Epithelial cell of esophagus (primary cell): ENCODE measurements around the gene MAIP1.

ENCODE experiments used
- DNase-seq: peaks from one replicate; pipeline ENCODE4 v3.0.0; 2010; ENCODE audit warnings: low read depth
- H3K4me3 ChIP-seq: 2 replicates; pipeline ENCODE4 v1.5.1; 2011; ENCODE audit warnings: mild to moderate bottlenecking, low read length, control low read depth
- TF ChIP-seq, protein P1 (sequence below): IDR thresholded peaks from 2 replicates; pipeline ENCODE4 v1.5.1; 2011; ENCODE audit warnings: low read depth, mild to moderate bottlenecking, low read length, control low read depth, inconsistent platforms; ENCODE audit not compliant: insufficient read depth; ENCODE audit errors: missing control alignments

MAIP1 gene

DNA sequence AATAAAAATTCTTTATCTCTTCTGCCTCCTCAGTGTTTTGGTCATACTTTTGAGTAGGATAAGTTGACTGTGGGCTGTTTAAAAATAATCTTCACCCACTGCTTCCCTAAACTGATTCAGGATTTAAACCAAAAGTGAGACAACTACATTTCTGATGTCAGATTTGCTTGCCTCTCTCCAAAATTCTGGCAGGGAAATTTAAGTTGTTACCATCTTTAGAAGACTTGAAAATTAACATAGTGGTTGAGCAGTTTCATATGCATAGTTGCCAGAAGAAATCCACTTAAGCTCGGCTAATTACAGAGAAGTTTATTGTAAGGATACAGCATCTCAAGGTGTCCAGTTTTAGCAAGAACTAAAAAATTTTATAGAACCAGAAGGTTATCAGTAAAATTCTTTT lies 57.0 kb downstream of the MAIP1 start:
- no peak for DNase-seq
- TF ChIP-seq, protein P1, sequence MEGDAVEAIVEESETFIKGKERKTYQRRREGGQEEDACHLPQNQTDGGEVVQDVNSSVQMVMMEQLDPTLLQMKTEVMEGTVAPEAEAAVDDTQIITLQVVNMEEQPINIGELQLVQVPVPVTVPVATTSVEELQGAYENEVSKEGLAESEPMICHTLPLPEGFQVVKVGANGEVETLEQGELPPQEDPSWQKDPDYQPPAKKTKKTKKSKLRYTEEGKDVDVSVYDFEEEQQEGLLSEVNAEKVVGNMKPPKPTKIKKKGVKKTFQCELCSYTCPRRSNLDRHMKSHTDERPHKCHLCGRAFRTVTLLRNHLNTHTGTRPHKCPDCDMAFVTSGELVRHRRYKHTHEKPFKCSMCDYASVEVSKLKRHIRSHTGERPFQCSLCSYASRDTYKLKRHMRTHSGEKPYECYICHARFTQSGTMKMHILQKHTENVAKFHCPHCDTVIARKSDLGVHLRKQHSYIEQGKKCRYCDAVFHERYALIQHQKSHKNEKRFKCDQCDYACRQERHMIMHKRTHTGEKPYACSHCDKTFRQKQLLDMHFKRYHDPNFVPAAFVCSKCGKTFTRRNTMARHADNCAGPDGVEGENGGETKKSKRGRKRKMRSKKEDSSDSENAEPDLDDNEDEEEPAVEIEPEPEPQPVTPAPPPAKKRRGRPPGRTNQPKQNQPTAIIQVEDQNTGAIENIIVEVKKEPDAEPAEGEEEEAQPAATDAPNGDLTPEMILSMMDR = no peak

More for the DNA sequence above, 57.0 kb downstream of the MAIP1 start:
- H3K4me3 ChIP-seq = no peak overlapping the region
